ENCODE data around the gene GBE1. TPM values are rescaled to one million over a fixed set of nuclear protein-coding genes. Genes with fewer than 3 reads are reported as not detected.

The GBE1 gene
- total and polyA plus RNA-seq, 7 donors, result 10.2 to 24.6 (median 12.1) TPM

DNA sequence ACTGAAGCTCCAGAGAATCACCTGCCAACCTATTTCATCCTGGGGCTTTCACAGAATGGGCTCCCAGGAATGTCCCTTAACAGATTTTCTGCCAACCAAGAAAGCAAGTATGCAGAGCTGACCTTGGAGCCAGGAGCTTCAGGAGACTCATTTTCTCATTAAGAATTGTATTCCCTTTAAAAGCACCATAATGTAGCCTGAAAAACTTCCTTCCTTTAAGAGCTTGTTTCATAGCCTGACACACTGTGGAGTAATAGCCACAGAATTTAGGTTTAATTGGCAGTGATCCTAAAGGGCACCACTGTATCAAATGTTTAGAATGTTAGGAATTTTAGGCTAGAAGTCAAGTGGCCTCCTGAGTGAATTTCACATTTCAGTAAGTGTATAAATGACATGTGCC is 309.8 kb downstream of the GBE1 start:
- H3K9me3 ChIP-seq, result no peaks in the 10 kb centered on the region
- no peak for DNase-seq
- no peaks in the 10 kb centered on the region for H3K36me3 ChIP-seq
- intact Hi-C loops (cut with DNase I), result no loop called here
- no peak overlapping the region for H3K4me3 ChIP-seq
- no peaks in the 10 kb centered on the region for H3K4me1 ChIP-seq
- H3K27me3 ChIP-seq, result no peaks in the 10 kb centered on the region
- H3K27ac ChIP-seq, result no peak overlapping the region
- no peak for TF ChIP-seq POLR2A (IDR thresholded peaks at IDR 0.05)
- TF ChIP-seq, protein P1, sequence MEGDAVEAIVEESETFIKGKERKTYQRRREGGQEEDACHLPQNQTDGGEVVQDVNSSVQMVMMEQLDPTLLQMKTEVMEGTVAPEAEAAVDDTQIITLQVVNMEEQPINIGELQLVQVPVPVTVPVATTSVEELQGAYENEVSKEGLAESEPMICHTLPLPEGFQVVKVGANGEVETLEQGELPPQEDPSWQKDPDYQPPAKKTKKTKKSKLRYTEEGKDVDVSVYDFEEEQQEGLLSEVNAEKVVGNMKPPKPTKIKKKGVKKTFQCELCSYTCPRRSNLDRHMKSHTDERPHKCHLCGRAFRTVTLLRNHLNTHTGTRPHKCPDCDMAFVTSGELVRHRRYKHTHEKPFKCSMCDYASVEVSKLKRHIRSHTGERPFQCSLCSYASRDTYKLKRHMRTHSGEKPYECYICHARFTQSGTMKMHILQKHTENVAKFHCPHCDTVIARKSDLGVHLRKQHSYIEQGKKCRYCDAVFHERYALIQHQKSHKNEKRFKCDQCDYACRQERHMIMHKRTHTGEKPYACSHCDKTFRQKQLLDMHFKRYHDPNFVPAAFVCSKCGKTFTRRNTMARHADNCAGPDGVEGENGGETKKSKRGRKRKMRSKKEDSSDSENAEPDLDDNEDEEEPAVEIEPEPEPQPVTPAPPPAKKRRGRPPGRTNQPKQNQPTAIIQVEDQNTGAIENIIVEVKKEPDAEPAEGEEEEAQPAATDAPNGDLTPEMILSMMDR (IDR thresholded peaks at IDR 0.05), result no peak
- no peak for TF ChIP-seq EP300 (IDR thresholded peaks at IDR 0.05)
- no peak for TF ChIP-seq POLR2AphosphoS5 (IDR thresholded peaks at IDR 0.05)

DNA sequence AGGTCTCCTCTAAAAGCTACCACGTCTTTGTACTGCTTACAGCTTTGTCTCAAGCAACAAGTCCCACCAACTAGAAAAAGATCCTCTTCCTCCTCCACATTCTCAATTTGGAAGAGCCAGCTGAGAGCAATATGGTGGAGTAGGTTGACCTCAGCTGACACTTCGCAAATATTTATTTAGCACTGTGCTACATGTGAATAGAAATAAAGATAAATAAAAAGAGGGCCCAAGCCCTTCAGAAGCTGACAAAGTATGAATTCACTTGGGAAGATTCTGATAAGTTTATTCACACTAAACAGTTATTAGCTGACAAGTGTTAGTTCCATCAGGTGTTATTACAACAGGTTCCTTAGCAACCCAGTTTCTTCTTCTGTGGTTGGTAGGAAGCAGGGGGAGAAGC is 310.3 kb downstream of the GBE1 start:
- WGBS, 2 donors, result 87 to 94% methylated on average over 2 of the region's 2 CpGs
- intact Hi-C loops (cut with DNase I), result no loop called here
- no peak overlapping the region for H3K4me3 ChIP-seq
- TF ChIP-seq POLR2A (IDR thresholded peaks at IDR 0.05), result no peak
- TF ChIP-seq EP300 (IDR thresholded peaks at IDR 0.05), result no peak
- no peaks in the 10 kb centered on the region for H3K27me3 ChIP-seq
- no peaks in the 10 kb centered on the region for H3K36me3 ChIP-seq
- no peaks in the 10 kb centered on the region for H3K4me1 ChIP-seq
- H3K27ac ChIP-seq, result no peak overlapping the region
- no peaks in the 10 kb centered on the region for H3K9me3 ChIP-seq
- no peak for DNase-seq

DNA sequence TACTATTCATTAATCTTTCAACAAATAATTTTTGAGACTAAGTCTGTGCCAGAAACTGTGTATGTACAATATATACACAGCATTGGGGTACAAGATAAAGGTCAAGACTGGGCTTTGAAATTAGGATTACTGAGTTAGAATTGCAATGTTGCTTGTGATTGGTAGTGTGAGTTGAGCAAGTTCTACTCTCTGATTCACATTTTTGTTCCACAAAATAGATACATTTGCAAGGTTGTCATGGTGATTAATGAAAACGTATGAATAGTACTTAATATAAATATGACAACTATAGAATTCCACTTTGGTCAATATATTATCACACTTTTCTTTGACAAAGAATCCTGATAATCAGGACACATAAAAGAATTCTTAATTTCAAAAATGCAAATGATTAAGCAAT is 314.6 kb downstream of the GBE1 start:
- TF ChIP-seq EP300 (IDR thresholded peaks at IDR 0.05) (no peak), POLR2A (IDR thresholded peaks at IDR 0.05) (no peak), POLR2AphosphoS5 (IDR thresholded peaks at IDR 0.05) (no peak)
- TF ChIP-seq, protein P1 (IDR thresholded peaks at IDR 0.05), result no peak
- no peak overlapping the region for H3K27ac ChIP-seq
- DNase-seq, result no peak
- no peaks in the 10 kb centered on the region for H3K4me1 ChIP-seq
- 77 to 93% methylated on average over 1 of the region's 1 CpG for WGBS, 2 donors
- no peak overlapping the region for H3K4me3 ChIP-seq
- no peaks in the 10 kb centered on the region for H3K27me3 ChIP-seq
- intact Hi-C loops (cut with DNase I), result no loop called here
- H3K36me3 ChIP-seq, result no peaks in the 10 kb centered on the region
- H3K9me3 ChIP-seq, result no peaks in the 10 kb centered on the region

GRCh38 chr3:81445712-81446111 is 315.7 kb downstream of the GBE1 start:
- DNase-seq, result no peak
- no peak overlapping the region for H3K4me3 ChIP-seq
- no peaks in the 10 kb centered on the region for H3K9me3 ChIP-seq
- no peaks in the 10 kb centered on the region for H3K27me3 ChIP-seq
- 96 to 98% methylated on average over 4 of the region's 4 CpGs for WGBS, 2 donors
- H3K36me3 ChIP-seq, result no peaks in the 10 kb centered on the region
- no peak overlapping the region for H3K27ac ChIP-seq
- intact Hi-C loops (cut with DNase I), result no loop called here
- H3K4me1 ChIP-seq, result no peaks in the 10 kb centered on the region
- TF ChIP-seq, protein P1 (IDR thresholded peaks at IDR 0.05), result no peak
- no peak for TF ChIP-seq POLR2A (IDR thresholded peaks at IDR 0.05)

DNA sequence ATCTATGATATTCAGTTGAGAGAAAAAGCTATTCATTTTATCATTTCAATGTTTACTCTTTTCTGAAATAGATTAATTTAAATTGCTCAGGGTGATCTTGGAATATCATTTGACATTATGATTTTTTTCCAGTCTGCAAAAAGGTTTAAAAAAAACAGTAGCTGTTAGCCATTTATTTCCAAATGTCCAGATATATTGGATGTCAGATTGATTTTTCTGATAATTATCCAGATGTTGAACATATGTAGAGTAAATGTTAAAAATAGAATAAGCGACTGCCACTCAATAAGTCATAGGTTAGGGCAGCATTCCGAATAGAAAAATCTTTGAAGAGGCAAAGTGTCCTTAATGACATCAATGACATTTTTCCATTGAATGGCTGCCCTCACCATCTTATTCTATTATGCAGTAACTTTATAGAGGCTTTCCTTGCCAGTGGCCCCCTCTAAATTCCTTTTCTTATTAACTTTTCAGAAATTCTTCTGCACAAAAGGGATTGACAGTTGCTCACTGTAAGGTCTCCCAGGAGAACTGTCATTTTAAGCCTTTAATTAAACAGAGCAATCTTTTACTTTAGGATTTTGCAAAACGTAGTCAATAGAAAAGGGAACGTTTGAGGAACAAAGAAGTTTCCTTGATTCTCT is 316.5 kb downstream of the GBE1 start:
- TF ChIP-seq EP300 (IDR thresholded peaks at IDR 0.05), result no peak
- TF ChIP-seq, protein P1 (IDR thresholded peaks at IDR 0.05), result no peak
- TF ChIP-seq POLR2AphosphoS5 (IDR thresholded peaks at IDR 0.05), result no peak
- no peak for TF ChIP-seq POLR2A (IDR thresholded peaks at IDR 0.05)
- H3K4me3 ChIP-seq, result no peak overlapping the region
- intact Hi-C loops (cut with DNase I), result no loop called here
- 80 to 94% methylated on average over 4 of the region's 4 CpGs for WGBS, 2 donors
- no peak for DNase-seq
- H3K27me3 ChIP-seq, result no peaks in the 10 kb centered on the region
- no peaks in the 10 kb centered on the region for H3K4me1 ChIP-seq
- H3K27ac ChIP-seq, result no peak overlapping the region
- no peaks in the 10 kb centered on the region for H3K36me3 ChIP-seq
- no peaks in the 10 kb centered on the region for H3K9me3 ChIP-seq

Data from sigmoid colon (tissue), 7 donors.